GOT3 (cell line): ENCODE measurements around the gene GALNT17.

Experiments
- DNase-seq: peaks from one replicate; lab custom pipeline; 2025; ENCODE audit warnings: mixed read lengths; lab: John Stamatoyannopoulos, UW

The GALNT17 gene

GRCh38 chr7:71506822-71507221, 374.9 kb downstream of the GALNT17 start:
- no peak for DNase-seq

GRCh38 chr7:71507680-71508602, 376.0 kb downstream of the GALNT17 start:
- no peak for DNase-seq

- no peak for DNase-seq
Measured at GRCh38 chr7:71509381-71509780, 377.4 kb downstream of the GALNT17 start.

GRCh38 chr7:71511361-71511807, 379.4 kb downstream of the GALNT17 start:
- no peak for DNase-seq

GRCh38 chr7:71517940-71518699, 386.2 kb downstream of the GALNT17 start:
- DNase-seq = no peak

GRCh38 chr7:71518880-71519279, 386.9 kb downstream of the GALNT17 start:
- DNase-seq = no peak

GRCh38 chr7:71521506-71521905, 389.6 kb downstream of the GALNT17 start:
- DNase-seq = no peak

- no peak for DNase-seq
Measured at GRCh38 chr7:71526106-71526505, 394.2 kb downstream of the GALNT17 start.

GRCh38 chr7:71527213-71527612, 395.3 kb downstream of the GALNT17 start:
- no peak for DNase-seq

- DNase-seq = no peak
Measured at GRCh38 chr7:71535616-71536015, 403.7 kb downstream of the GALNT17 start.

- no peak for DNase-seq
Measured at GRCh38 chr7:71538210-71538609, 406.3 kb downstream of the GALNT17 start.

GRCh38 chr7:71539615-71540014, 407.7 kb downstream of the GALNT17 start:
- no peak for DNase-seq

- DNase-seq = no peak
Measured at GRCh38 chr7:71541707-71542353, 409.9 kb downstream of the GALNT17 start.

GRCh38 chr7:71543396-71543795, 411.5 kb downstream of the GALNT17 start:
- DNase-seq = no peak

- no peak for DNase-seq
Measured at GRCh38 chr7:71544816-71545215, 412.9 kb downstream of the GALNT17 start.

- DNase-seq = no peak
Measured at GRCh38 chr7:71547426-71547825, 415.5 kb downstream of the GALNT17 start.

GRCh38 chr7:71548746-71549145, 416.8 kb downstream of the GALNT17 start:
- DNase-seq = no peak

GRCh38 chr7:71553306-71553705, 421.4 kb downstream of the GALNT17 start:
- DNase-seq = no peak

GRCh38 chr7:71555758-71556157, 423.8 kb downstream of the GALNT17 start:
- no peak for DNase-seq

- DNase-seq = no peak
Measured at GRCh38 chr7:71558806-71559613, 427.1 kb downstream of the GALNT17 start.

GRCh38 chr7:71560354-71560995, 428.5 kb downstream of the GALNT17 start:
- DNase-seq = no peak
